Stomach (tissue), 9 donors: ENCODE measurements around the gene KEAP1. TPM values are rescaled to one million over a fixed set of nuclear protein-coding genes. Genes with fewer than 3 reads are reported as not detected.
"Not testable (repeated sequence)": the region's sequence is repeated elsewhere in the genome, so short reads cannot be mapped to it uniquely, and the experiment has no call there.

Source experiments
- DNase-seq, 2 donors: peaks; one replicate each; pipeline versions ENCODE4 v3.0.0 to v3.0.0-alpha.2; 2013 to 2019
- H3K27ac ChIP-seq, 5 donors: fragments of 200-600 bp in 4 of 5; sonication (generic) in 4 of 5; one replicate each; pipeline ENCODE4 v1.5.1; 2013 to 2019; ENCODE audit warnings: mild to moderate bottlenecking in 1 of 5, moderate library complexity in 1 of 5
- H3K27me3 ChIP-seq, 3 donors: fragments of 200-600 bp; sonication (generic); one replicate each; pipeline ENCODE4 v1.5.1; 2017 to 2019; ENCODE audit warnings: mixed run types in 1 of 3
- H3K36me3 ChIP-seq, 4 donors: fragments of 200-600 bp; sonication (generic); 1 replicate in 3 of 4; 2 replicates in 1 of 4; pipeline ENCODE4 v1.5.1; 2016 to 2019
- H3K4me1 ChIP-seq, 4 donors: fragments of 200-600 bp; sonication (generic); one replicate each; pipeline ENCODE4 v1.5.1; 2016 to 2019
- H3K4me3 ChIP-seq, 4 donors: fragments of 200-600 bp; sonication (generic) in 3 of 4; one replicate each; pipeline ENCODE4 v1.5.1; 2016 to 2019; ENCODE audit warnings: mild to moderate bottlenecking in 1 of 4
- H3K9me3 ChIP-seq, 4 donors: fragments of 200-600 bp; sonication (generic); one replicate each; pipeline ENCODE4 v1.5.1; 2016 to 2019
- EP300 ChIP-seq: sonication (generic); formaldehyde crosslinking; IDR thresholded peaks from one replicate; pipeline ENCODE4 v1.6.1; 2017; ENCODE audit warnings: antibody characterized with exemption
- POLR2A ChIP-seq, 4 donors: fragments of 450-650 bp; IDR thresholded peaks; one replicate each; pipeline ENCODE4 v1.6.1; 2016; ENCODE audit warnings: antibody characterized with exemption in 4 of 4, control low read depth in 2 of 4, mild to moderate bottlenecking in 1 of 4, moderate library complexity in 1 of 4
- POLR2AphosphoS5 ChIP-seq, 3 donors: sonication (generic); formaldehyde crosslinking; IDR thresholded peaks; one replicate each; pipeline ENCODE4 v1.6.1; 2016; ENCODE audit warnings: antibody characterized with exemption in 3 of 3
- WGBS, 5 donors: extraction: QIAGEN DNeasy Blood & Tissue Kit in 3 of 5; methylation state at CpG; one replicate each; pipeline versions ENCODE4 v1.1.5 to v1.1.7; 2013 to 2018; 5-methylcytosine and 5-hydroxymethylcytosine counted together
- intact Hi-C: fragments of 100-400 bp; cut with DNase I; formaldehyde crosslinking; loops from one replicate; pipeline ENCODE4 v1.15.1; 2023; ENCODE audit warnings: low total_unique reads
- polyA plus RNA-seq, 3 donors: library from polyadenylated mRNA; stranded (reverse); fragments of 200-250 nt; gene quantifications; one replicate each; pipeline ENCODE4 v1.2.3, GENCODE V29; 2013
- total RNA-seq, 5 donors: library from RNA; depleted of rRNA; stranded (reverse); fragments of >200 nt; gene quantifications; one replicate each; pipeline versions ENCODE4 v1.1.0 to v1.2.3, GENCODE V29; 2014 to 2016
- TF ChIP-seq, protein P1 (sequence below), 7 experiments: fragments of 450-650 bp in 4 of 7; fragments of 200-600 bp in 3 of 7; sonication (generic) in 3 of 7; IDR thresholded peaks; one replicate each; pipeline ENCODE4 v1.5.1; 2016 to 2019; ENCODE audit warnings: antibody characterized with exemption in 7 of 7, control low read depth in 2 of 7, mild to moderate bottlenecking in 1 of 7
- donor health status: healthy with polysubstance abuse.
- donor health status: Bipolar disorder and iron deficiency.
- donor health status: healthy.

The KEAP1 gene
- total and polyA plus RNA-seq, 8 donors = 15.8 to 88.1 (median 37.4) TPM

DNA sequence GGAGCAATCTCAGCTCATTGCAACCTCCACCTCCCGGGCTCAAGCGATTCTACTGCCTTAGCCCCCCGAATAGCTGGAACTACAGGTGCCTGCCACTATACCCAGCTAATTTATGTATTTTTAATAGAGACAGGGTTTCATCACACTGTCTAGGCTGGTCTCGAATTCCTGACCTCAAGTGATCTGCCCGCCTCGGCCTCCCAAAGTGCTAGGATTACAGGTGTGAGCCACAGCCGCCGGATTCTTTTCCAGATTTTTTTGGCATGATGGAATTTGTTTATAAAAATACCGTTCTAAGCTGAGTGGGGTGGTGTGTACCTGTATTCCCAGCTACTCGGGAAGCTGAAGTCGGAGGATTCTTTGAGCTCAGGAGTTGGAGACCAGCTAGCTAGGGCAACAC is 34.5 kb upstream of the KEAP1 start:
- H3K9me3 ChIP-seq = no peaks in the 10 kb centered on the region
- TF ChIP-seq POLR2A (IDR thresholded peaks at IDR 0.05) = no peak
- TF ChIP-seq, protein P1, sequence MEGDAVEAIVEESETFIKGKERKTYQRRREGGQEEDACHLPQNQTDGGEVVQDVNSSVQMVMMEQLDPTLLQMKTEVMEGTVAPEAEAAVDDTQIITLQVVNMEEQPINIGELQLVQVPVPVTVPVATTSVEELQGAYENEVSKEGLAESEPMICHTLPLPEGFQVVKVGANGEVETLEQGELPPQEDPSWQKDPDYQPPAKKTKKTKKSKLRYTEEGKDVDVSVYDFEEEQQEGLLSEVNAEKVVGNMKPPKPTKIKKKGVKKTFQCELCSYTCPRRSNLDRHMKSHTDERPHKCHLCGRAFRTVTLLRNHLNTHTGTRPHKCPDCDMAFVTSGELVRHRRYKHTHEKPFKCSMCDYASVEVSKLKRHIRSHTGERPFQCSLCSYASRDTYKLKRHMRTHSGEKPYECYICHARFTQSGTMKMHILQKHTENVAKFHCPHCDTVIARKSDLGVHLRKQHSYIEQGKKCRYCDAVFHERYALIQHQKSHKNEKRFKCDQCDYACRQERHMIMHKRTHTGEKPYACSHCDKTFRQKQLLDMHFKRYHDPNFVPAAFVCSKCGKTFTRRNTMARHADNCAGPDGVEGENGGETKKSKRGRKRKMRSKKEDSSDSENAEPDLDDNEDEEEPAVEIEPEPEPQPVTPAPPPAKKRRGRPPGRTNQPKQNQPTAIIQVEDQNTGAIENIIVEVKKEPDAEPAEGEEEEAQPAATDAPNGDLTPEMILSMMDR (IDR thresholded peaks at IDR 0.05) = no peak
- no peak for TF ChIP-seq POLR2AphosphoS5 (IDR thresholded peaks at IDR 0.05)
- TF ChIP-seq EP300 = no peak
- no peak overlapping the region for H3K4me3 ChIP-seq
- no peaks in the 10 kb centered on the region for H3K36me3 ChIP-seq
- H3K4me1 ChIP-seq = no peaks in the 10 kb centered on the region
- H3K27me3 ChIP-seq = peaks cover 0 to 42% (median 4%) of the 10 kb centered on the region in 3 donors
- WGBS, 5 donors = 68 to 85% (median 78%) methylated on average over 11 of the region's 11 CpGs
- intact Hi-C loops = no loop called here
- H3K27ac ChIP-seq = no peak overlapping the region
- no peak for DNase-seq

DNA sequence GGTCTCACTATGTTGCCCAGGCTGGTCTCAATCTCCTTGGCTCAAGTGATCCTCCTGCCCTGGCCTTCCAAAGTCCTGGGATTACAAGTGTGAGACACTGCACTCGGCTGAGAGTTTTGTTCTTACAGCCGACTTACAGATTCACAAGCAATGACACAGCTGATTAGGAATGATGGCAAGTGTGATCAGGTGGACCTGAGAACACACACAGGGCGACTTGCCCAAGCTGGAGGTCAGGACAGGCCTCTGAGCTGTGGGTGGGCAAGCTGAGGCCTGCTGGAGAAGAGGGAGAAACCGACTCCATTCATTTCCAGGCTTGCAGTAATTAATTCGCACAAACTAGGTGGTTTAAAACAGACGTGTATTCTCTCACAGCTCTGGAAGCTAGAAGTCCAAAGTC is 32.5 kb upstream of the KEAP1 start:
- Histone ChIP-seq H3K27ac (no peak overlapping the region), H3K36me3 (no peaks in the 10 kb centered on the region), H3K9me3 (no peaks in the 10 kb centered on the region), H3K4me1 (no peaks in the 10 kb centered on the region), H3K4me3 (no peak overlapping the region), H3K27me3 (peaks cover 0 to 42% (median 4%) of the 10 kb centered on the region in 3 donors)
- WGBS, 5 donors = 60 to 74% (median 66%) methylated on average over 6 of the region's 6 CpGs
- no peak for DNase-seq
- intact Hi-C loops = no loop called here
- TF ChIP-seq, protein P1 (IDR thresholded peaks at IDR 0.05) = no peak

DNA sequence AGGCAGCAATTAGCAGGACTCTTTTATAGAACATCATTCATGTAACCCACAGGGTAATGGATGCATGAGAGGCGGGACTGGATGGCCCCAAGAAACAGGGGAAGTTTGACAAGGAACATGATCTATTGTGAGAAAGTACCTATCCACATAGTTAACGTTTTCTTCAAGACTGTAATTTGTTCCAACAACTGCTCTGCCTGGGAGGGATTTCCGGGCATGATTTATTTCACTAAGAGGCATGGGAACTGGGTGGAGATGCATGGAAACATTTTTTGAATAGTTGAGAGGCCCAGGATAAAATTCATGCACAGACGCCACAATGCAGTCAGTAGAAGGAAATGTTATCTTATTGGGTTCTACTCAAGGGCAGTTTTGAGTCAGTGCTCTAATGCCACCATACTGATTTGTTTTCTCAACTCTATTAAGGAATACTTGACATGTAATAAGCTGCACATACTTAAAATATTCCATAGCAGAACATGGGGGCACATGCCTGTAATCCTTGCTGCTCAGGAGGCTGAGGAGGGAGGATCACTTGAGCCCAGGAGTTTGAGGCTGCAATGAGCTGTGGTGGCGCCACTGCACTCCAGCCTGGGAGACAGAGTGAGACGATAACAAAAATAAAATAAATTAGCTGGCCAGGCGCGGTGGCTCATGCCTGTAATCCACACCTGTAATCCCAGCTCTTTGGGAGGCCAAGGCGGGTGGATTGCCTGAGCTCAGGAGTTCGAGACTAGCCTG is 30.7 kb upstream of the KEAP1 start:
- no peaks in the 10 kb centered on the region for H3K36me3 ChIP-seq
- peaks cover 0 to 30% (median 4%) of the 10 kb centered on the region in 3 donors for H3K27me3 ChIP-seq
- no peaks in the 10 kb centered on the region for H3K9me3 ChIP-seq
- no peaks in the 10 kb centered on the region for H3K4me1 ChIP-seq
- DNase-seq = peak in 1 of 2 donors; percentile 45
- H3K4me3 ChIP-seq = no peak overlapping the region
- H3K27ac ChIP-seq = no peak overlapping the region
- TF ChIP-seq POLR2A (IDR thresholded peaks at IDR 0.05) (no peak), POLR2AphosphoS5 (IDR thresholded peaks at IDR 0.05) (no peak), EP300 (no peak)
- TF ChIP-seq, protein P1 (IDR thresholded peaks at IDR 0.05) = no peak
- intact Hi-C loops = no loop called here
- WGBS, 5 donors = 63 to 77% (median 70%) methylated on average over 10 of the region's 10 CpGs

DNA sequence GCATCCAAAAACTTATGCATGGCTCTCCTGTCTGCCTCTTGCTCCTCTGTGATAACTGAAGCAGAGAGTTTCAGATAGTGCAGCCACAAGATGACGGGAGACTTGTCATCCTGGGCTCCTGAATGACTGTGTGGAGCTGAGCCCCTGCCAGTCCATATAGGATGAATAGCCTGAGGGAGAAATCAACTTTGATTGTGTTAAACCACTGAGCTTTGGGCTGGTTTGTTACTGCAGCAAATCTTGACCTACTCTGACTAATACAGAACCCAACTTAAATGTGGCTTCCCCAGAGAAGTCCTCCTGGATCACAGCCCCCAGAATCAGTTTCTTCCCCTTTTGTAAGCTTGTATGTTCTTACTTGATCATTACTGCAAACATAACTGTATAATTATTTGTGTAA is 29.3 kb upstream of the KEAP1 start:
- Histone ChIP-seq H3K4me3 (no peak overlapping the region), H3K36me3 (no peaks in the 10 kb centered on the region), H3K9me3 (no peaks in the 10 kb centered on the region), H3K4me1 (no peaks in the 10 kb centered on the region), H3K27me3 (peaks cover 0 to 21% (median 4%) of the 10 kb centered on the region in 3 donors), H3K27ac (no peak overlapping the region)
- intact Hi-C loops = no loop called here
- DNase-seq = no peak
- 83 to 100% (median 89%) methylated on average over 1 of the region's 1 CpG for WGBS, 5 donors
- TF ChIP-seq, protein P1 (IDR thresholded peaks at IDR 0.05) = no peak
- TF ChIP-seq POLR2A (IDR thresholded peaks at IDR 0.05) = no peak
- TF ChIP-seq POLR2AphosphoS5 (IDR thresholded peaks at IDR 0.05) = no peak
- no peak for TF ChIP-seq EP300

DNA sequence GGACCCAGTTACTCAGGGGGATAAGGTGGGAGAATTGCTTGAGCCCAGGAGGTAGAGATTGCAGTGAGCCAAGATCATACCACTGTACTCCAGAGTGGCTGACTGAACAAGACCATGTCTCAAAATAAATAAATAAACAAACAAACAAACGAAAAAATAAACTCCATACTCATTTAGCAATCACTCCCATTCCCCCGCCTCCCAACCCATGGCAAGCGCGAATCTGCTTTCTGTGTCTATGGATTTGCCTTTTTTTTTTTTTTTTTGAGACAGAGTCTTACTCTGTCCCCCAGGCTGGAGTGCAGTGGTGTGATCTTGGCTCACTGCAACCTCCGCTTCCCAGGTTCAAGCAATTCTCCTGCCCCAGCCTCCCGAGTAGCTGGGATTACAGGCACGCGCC is 23.7 kb upstream of the KEAP1 start:
- H3K4me1 ChIP-seq, H3K36me3 ChIP-seq, DNase-seq, H3K27ac ChIP-seq, H3K4me3 ChIP-seq, intact Hi-C loops, H3K9me3 ChIP-seq: not testable (repeated sequence)
- peaks cover 0 to 20% (median 0%) of the 10 kb centered on the region in 3 donors for H3K27me3 ChIP-seq
- 85 to 92% (median 89%) methylated on average over 8 of the region's 8 CpGs for WGBS, 5 donors
